SK-N-SH (cell line): Measurements from ENCODE around the gene DIP2A. TPM values are rescaled to one million over a fixed set of nuclear protein-coding genes. Genes with fewer than 3 reads are reported as not detected.

Source experiments
- CTCF ChIA-PET: fragments of 300-600, 350-600 bp; formaldehyde crosslinking; extraction: SDS; loops from one replicate; lab custom pipeline; 2021; lab: Yijun Ruan, JAX
- POLR2A ChIA-PET: fragments of 350-600 bp; sonication (Branson Sonifier 250); formaldehyde crosslinking; extraction: SDS; loops from one replicate; lab custom pipeline; 2020; ENCODE audit warnings: antibody characterized with exemption, inconsistent platforms; lab: Yijun Ruan, JAX
- DNase-seq: peaks from one replicate; pipeline ENCODE4 v3.0.0; 2012
- H2AFZ ChIP-seq: fragments of 200-600 bp; sonication (generic); 2 replicates; pipeline ENCODE4 v1.8.1; 2016; ENCODE audit warnings: antibody characterized with exemption, mild to moderate bottlenecking, low read depth
- H3F3A ChIP-seq: fragments of 200-600 bp; sonication (generic); replicated peaks from 2 replicates; pipeline ENCODE3; 2016; ENCODE audit warnings: antibody characterized with exemption, mild to moderate bottlenecking; ENCODE audit not compliant: insufficient read depth
- H3K27ac ChIP-seq, 2 experiments: fragments of 200-500 bp in 1 of 2; fragments of 200-600 bp in 1 of 2; sonication (Bioruptor generic) in 1 of 2; sonication (generic), shearing (Covaris generic) in 1 of 2; 2 replicates each; pipeline versions ENCODE4 v1.5.1 to v1.6.1; 2014 to 2016; ENCODE audit warnings: low read depth in 2 of 2, inconsistent platforms in 1 of 2, low read length in 1 of 2, mild to moderate bottlenecking in 1 of 2, mixed read lengths in 1 of 2
- H3K27me3 ChIP-seq: fragments of 200-600 bp; sonication (generic), shearing (Covaris generic); 2 replicates; pipeline ENCODE4 v1.6.1; 2016; ENCODE audit warnings: mixed run types; ENCODE audit not compliant: insufficient read depth
- H3K36me3 ChIP-seq, 2 experiments: fragments of 200-500 bp in 1 of 2; fragments of 200-600 bp in 1 of 2; sonication (Bioruptor generic) in 1 of 2; sonication (generic) in 1 of 2; replicated peaks in 1 of 2; 2 replicates each; pipeline versions ENCODE3 to v1.5.1; 2014 to 2016; ENCODE audit warnings: low read length in 1 of 2, mild to moderate bottlenecking in 1 of 2; ENCODE audit not compliant: insufficient read depth in 2 of 2, control insufficient read depth in 1 of 2
- H3K4me1 ChIP-seq, 2 experiments: fragments of 200-500 bp in 1 of 2; fragments of 200-600 bp in 1 of 2; sonication (Bioruptor generic) in 1 of 2; sonication (generic), shearing (Covaris generic) in 1 of 2; 2 replicates each; pipeline versions ENCODE4 v1.5.1 to v1.6.1; 2014 to 2016; ENCODE audit warnings: low read depth in 1 of 2, low read length in 1 of 2, mixed run types in 1 of 2; ENCODE audit not compliant: insufficient read depth in 2 of 2, control insufficient read depth in 1 of 2
- H3K4me2 ChIP-seq: fragments of 200-600 bp; sonication (generic), shearing (Covaris generic); 2 replicates; pipeline ENCODE4 v1.6.1; 2017; ENCODE audit warnings: mixed run types
- H3K4me3 ChIP-seq, 2 experiments: fragments of 200-500 bp in 1 of 2; fragments of 200-600 bp in 1 of 2; sonication (Bioruptor generic) in 1 of 2; sonication (generic), shearing (Covaris generic) in 1 of 2; 2 replicates each; pipeline versions ENCODE4 v1.5.1 to v1.8.1; 2014 to 2016; ENCODE audit warnings: low read depth in 2 of 2, inconsistent platforms in 1 of 2, low read length in 1 of 2, mild to moderate bottlenecking in 1 of 2, mixed read lengths in 1 of 2, moderate library complexity in 1 of 2
- H3K79me2 ChIP-seq: fragments of 200-600 bp; sonication (generic); 2 replicates; pipeline ENCODE4 v1.8.1; 2017; ENCODE audit warnings: mild to moderate bottlenecking; ENCODE audit not compliant: insufficient read depth
- H3K9ac ChIP-seq: fragments of 200-600 bp; sonication (generic); 2 replicates; pipeline ENCODE4 v1.6.1; 2017; ENCODE audit warnings: mixed run types
- H3K9me2 ChIP-seq: fragments of 200-600 bp; sonication (generic); 2 replicates; pipeline ENCODE4 v1.6.1; 2017; ENCODE audit warnings: mixed run types
- H3K9me3 ChIP-seq: fragments of 200-600 bp; sonication (generic); 2 replicates; pipeline ENCODE4 v1.6.1; 2017; ENCODE audit warnings: mixed run types, mild to moderate bottlenecking, moderate library complexity
- H4K20me1 ChIP-seq: fragments of 200-600 bp; sonication (generic); 2 replicates; pipeline ENCODE4 v1.6.1; 2017; ENCODE audit warnings: mild to moderate bottlenecking, mixed run types; ENCODE audit not compliant: insufficient read depth
- EP300 ChIP-seq, 2 experiments: IDR thresholded peaks; 2 replicates each; pipeline versions ENCODE4 v1.4.0 to v1.6.1; 2012; ENCODE audit warnings: borderline replicate concordance in 1 of 2, low read depth in 1 of 2, low read length in 1 of 2
- FOXJ3 ChIP-seq: sonication (generic); formaldehyde crosslinking; IDR thresholded peaks from 2 replicates; pipeline ENCODE4 v1.5.1; 2020; ENCODE audit warnings: mild to moderate bottlenecking, missing genetic modification reagents
- FOXM1 ChIP-seq: IDR thresholded peaks from 2 replicates; pipeline ENCODE4 v1.4.0; 2012; ENCODE audit warnings: low read depth, mild to moderate bottlenecking
- MEF2A ChIP-seq: IDR thresholded peaks from 2 replicates; pipeline ENCODE4 v1.4.0; 2012; ENCODE audit warnings: low read depth, borderline replicate concordance
- MXI1 ChIP-seq: IDR thresholded peaks from 2 replicates; pipeline ENCODE4 v1.6.1; 2012; ENCODE audit warnings: mild to moderate bottlenecking, low read depth, low read length, improper control_type of control experiment
- NFIC ChIP-seq: IDR thresholded peaks from 2 replicates; pipeline ENCODE4 v1.4.0; 2012; ENCODE audit warnings: borderline replicate concordance
- NRF1 ChIP-seq: IDR thresholded peaks from 2 replicates; pipeline ENCODE4 v1.6.1; 2012; ENCODE audit warnings: low read depth, mild to moderate bottlenecking, low read length
- POLR2AphosphoS5 ChIP-seq: IDR thresholded peaks from 2 replicates; pipeline ENCODE4 v1.6.1; 2012; ENCODE audit warnings: low read depth, low read length
- RAD21 ChIP-seq: IDR thresholded peaks from 2 replicates; pipeline ENCODE4 v1.6.1; 2012; ENCODE audit warnings: mild to moderate bottlenecking, low read length
- RCOR1 ChIP-seq: fragments of 150-350 bp; IDR thresholded peaks from 2 replicates; pipeline ENCODE4 v1.6.1; 2017; ENCODE audit warnings: antibody characterized with exemption, low read length
- RFX5 ChIP-seq: IDR thresholded peaks from 2 replicates; pipeline ENCODE4 v1.6.1; 2012; ENCODE audit warnings: mild to moderate bottlenecking, improper control_type of control experiment, low read length
- SIN3A ChIP-seq: IDR thresholded peaks from 2 replicates; pipeline ENCODE4 v1.6.1; 2012; ENCODE audit warnings: low read depth, mild to moderate bottlenecking, low read length, moderate library complexity, borderline replicate concordance
- SMC3 ChIP-seq: IDR thresholded peaks from 2 replicates; pipeline ENCODE4 v1.6.1; 2012; ENCODE audit warnings: low read depth, low read length, improper control_type of control experiment
- TEAD4 ChIP-seq: IDR thresholded peaks from 2 replicates; pipeline ENCODE4 v1.4.0; 2012; ENCODE audit warnings: mild to moderate bottlenecking, borderline replicate concordance; ENCODE audit not compliant: insufficient read depth
- YY1 ChIP-seq: IDR thresholded peaks from 2 replicates; pipeline ENCODE4 v1.4.0; 2012; ENCODE audit warnings: low read depth, mild to moderate bottlenecking
- WGBS: methylation state at CpG from one replicate; pipeline ENCODE4 v1.1.6; 2017; ENCODE audit warnings: low lambda C conversion rate; 5-methylcytosine and 5-hydroxymethylcytosine counted together
- polyA plus RNA-seq, 3 experiments: library from polyadenylated mRNA; depleted of rRNA; stranded (reverse); fragments of >200 nt; gene quantifications; 2 replicates each; pipeline ENCODE4 v1.2.3, GENCODE V29; 2012
- TF ChIP-seq, protein P1 (sequence below): fragments of 150-350 bp; IDR thresholded peaks from 2 replicates; pipeline ENCODE4 v1.6.1; 2016; ENCODE audit warnings: mild to moderate bottlenecking, low read depth, low read length
- TF ChIP-seq, protein P2 (sequence below): IDR thresholded peaks from 2 replicates; pipeline ENCODE4 v1.4.0; 2012; ENCODE audit warnings: low read depth
- TF ChIP-seq, protein P3 (sequence below): fragments of 150-350 bp; IDR thresholded peaks from 2 replicates; pipeline ENCODE4 v1.6.1; 2017; ENCODE audit warnings: antibody characterized with exemption, low read length, low read depth, borderline replicate concordance
- TF ChIP-seq, protein P4 (sequence below): fragments of 200-600 bp; sonication (generic); IDR thresholded peaks from 2 replicates; pipeline ENCODE4 v1.6.1; 2017; ENCODE audit warnings: antibody characterized with exemption, mild to moderate bottlenecking, moderate library complexity
- TF ChIP-seq, protein P5 (sequence below): IDR thresholded peaks from 2 replicates; pipeline ENCODE4 v1.4.0; 2012; ENCODE audit warnings: low read depth, borderline replicate concordance

Gene DIP2A
- polyA plus RNA-seq, 1 of the 3 experiments (the other 2 are of a cell fraction): 26.9 TPM

DNA sequence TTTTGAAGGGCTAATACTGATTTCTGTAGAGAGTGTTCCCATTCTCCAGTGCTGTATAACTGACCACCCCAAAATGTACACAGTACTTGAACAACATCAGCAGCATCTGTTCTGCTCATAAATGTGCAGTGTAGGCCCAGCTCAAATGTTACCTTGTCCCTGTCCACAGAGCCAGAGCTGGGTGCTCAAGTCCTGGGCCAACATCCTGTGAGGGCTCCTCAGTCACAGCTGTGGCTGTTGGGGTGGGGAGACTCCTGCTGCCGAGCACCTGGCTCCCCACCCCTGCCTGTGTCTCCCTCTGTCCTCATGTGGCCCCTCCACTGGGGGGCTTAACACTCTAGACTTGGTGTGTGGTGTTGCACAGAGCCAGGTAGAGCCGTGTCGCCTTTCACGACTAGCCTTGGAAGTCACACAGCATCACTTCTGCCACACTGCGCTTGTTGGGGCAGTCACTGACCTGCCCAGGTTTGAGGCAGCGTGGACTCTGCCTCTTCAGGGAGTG lies 30.5 kb downstream of the DIP2A start:
- CTCF ChIA-PET: interaction anchor here (1.4 kb wide), 1 partner anchor 10 kb away, joined by 3 read pairs; no protein-coding TSS in a partner anchor
- Histone ChIP-seq H3K4me3 (no peak overlapping the region), H3K9me2 (no peaks in the 10 kb centered on the region), H3K9me3 (no peaks in the 10 kb centered on the region), H3K79me2 (peaks cover 44% of the 10 kb centered on the region), H3F3A (no peaks in the 10 kb centered on the region), H3K4me2 (no peak overlapping the region), H3K36me3 (peaks cover 40 to 41% of the 10 kb centered on the region in 2 experiments), H2AFZ (no peak overlapping the region), H4K20me1 (no peaks in the 10 kb centered on the region), H3K9ac (no peak overlapping the region), H3K4me1 (no peaks in the 10 kb centered on the region; a peak in 1 of 4 replicates), H3K27me3 (no peaks in the 10 kb centered on the region), H3K27ac (no peak overlapping the region; a peak in 1 of 4 replicates)
- no peak for TF ChIP-seq EP300 (IDR thresholded peaks at IDR 0.05; ENCODE audit: borderline replicate concordance in 1 of 2, low read depth in 1 of 2, low read length in 1 of 2)
- TF ChIP-seq MEF2A: no peak
- no peak for TF ChIP-seq NRF1
- TF ChIP-seq, protein P1, sequence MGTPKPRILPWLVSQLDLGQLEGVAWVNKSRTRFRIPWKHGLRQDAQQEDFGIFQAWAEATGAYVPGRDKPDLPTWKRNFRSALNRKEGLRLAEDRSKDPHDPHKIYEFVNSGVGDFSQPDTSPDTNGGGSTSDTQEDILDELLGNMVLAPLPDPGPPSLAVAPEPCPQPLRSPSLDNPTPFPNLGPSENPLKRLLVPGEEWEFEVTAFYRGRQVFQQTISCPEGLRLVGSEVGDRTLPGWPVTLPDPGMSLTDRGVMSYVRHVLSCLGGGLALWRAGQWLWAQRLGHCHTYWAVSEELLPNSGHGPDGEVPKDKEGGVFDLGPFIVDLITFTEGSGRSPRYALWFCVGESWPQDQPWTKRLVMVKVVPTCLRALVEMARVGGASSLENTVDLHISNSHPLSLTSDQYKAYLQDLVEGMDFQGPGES: no peak
- TF ChIP-seq, protein P2, sequence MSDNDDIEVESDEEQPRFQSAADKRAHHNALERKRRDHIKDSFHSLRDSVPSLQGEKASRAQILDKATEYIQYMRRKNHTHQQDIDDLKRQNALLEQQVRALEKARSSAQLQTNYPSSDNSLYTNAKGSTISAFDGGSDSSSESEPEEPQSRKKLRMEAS: no peak
- TF ChIP-seq, protein P3, sequence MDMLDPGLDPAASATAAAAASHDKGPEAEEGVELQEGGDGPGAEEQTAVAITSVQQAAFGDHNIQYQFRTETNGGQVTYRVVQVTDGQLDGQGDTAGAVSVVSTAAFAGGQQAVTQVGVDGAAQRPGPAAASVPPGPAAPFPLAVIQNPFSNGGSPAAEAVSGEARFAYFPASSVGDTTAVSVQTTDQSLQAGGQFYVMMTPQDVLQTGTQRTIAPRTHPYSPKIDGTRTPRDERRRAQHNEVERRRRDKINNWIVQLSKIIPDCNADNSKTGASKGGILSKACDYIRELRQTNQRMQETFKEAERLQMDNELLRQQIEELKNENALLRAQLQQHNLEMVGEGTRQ: no peak
- TF ChIP-seq POLR2AphosphoS5: no peak
- no peak for TF ChIP-seq FOXJ3 (CRISPR knock-in tag)
- TF ChIP-seq MXI1: no peak
- no peak for TF ChIP-seq SMC3
- TF ChIP-seq, protein P4, sequence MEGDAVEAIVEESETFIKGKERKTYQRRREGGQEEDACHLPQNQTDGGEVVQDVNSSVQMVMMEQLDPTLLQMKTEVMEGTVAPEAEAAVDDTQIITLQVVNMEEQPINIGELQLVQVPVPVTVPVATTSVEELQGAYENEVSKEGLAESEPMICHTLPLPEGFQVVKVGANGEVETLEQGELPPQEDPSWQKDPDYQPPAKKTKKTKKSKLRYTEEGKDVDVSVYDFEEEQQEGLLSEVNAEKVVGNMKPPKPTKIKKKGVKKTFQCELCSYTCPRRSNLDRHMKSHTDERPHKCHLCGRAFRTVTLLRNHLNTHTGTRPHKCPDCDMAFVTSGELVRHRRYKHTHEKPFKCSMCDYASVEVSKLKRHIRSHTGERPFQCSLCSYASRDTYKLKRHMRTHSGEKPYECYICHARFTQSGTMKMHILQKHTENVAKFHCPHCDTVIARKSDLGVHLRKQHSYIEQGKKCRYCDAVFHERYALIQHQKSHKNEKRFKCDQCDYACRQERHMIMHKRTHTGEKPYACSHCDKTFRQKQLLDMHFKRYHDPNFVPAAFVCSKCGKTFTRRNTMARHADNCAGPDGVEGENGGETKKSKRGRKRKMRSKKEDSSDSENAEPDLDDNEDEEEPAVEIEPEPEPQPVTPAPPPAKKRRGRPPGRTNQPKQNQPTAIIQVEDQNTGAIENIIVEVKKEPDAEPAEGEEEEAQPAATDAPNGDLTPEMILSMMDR: no peak
- TF ChIP-seq, protein P5, sequence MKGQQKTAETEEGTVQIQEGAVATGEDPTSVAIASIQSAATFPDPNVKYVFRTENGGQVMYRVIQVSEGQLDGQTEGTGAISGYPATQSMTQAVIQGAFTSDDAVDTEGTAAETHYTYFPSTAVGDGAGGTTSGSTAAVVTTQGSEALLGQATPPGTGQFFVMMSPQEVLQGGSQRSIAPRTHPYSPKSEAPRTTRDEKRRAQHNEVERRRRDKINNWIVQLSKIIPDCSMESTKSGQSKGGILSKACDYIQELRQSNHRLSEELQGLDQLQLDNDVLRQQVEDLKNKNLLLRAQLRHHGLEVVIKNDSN: no peak
- TF ChIP-seq FOXM1: no peak
- TF ChIP-seq RAD21: no peak
- no peak for TF ChIP-seq YY1
- no peak for TF ChIP-seq TEAD4
- no peak for TF ChIP-seq RFX5
- no peak for TF ChIP-seq SIN3A
- TF ChIP-seq NFIC: no peak
- TF ChIP-seq RCOR1: no peak
- POLR2A ChIA-PET: no interaction called here
- 88% methylated on average over 5 of the region's 6 CpGs for WGBS
- no peak for DNase-seq
